ENCODE results near the gene SLC2A13. TPM values are rescaled to one million over a fixed set of nuclear protein-coding genes. Genes with fewer than 3 reads are reported as not detected.

Gene SLC2A13
- total RNA-seq, 2 experiments from 2014 or later: 4.9 to 5.6 TPM

GRCh38 chr12:40117818-40118217 lies 11.9 kb upstream of the SLC2A13 start:
- Mint-ChIP-seq H3K36me3 (no peaks in the 10 kb centered on the region), H3K27ac (no peak overlapping the region), H3K9me3 (no peaks in the 10 kb centered on the region), H3K27me3 (peaks cover 33% of the 10 kb centered on the region), H3K4me3 (no peak overlapping the region), H3K4me1 (peaks cover 6% of the 10 kb centered on the region)
- no peak for DNase-seq

DNA sequence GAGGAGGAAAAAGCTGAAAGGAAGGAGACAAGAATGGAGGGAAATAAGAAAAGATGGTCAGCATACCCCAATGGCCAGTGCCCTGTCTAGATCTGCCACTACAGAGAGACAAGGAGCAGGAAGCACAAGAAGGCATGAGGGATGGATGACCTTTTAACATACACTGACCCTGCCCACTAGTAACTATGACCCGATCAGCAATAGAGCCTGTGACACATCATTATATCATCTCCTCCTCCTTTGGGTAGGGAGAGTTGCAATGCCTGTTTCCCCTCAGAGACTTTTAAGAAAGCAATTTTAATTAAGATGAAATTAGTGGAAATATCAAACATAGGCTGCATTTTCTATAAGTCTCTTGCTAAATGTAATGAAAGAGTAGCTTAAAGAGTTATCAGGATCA lies 4.7 kb upstream of the SLC2A13 start:
- Mint-ChIP-seq H3K27ac (no peak overlapping the region), H3K36me3 (no peaks in the 10 kb centered on the region), H3K9me3 (no peaks in the 10 kb centered on the region), H3K4me1 (peaks cover 19% of the 10 kb centered on the region), H3K4me3 (no peak overlapping the region), H3K27me3 (peaks cover 14% of the 10 kb centered on the region)
- DNase-seq: no peak

- H3K9me3 Mint-ChIP-seq: no peaks in the 10 kb centered on the region
- no peak overlapping the region for H3K27ac Mint-ChIP-seq
- H3K27me3 Mint-ChIP-seq: peaks cover 20% of the 10 kb centered on the region
- H3K4me1 Mint-ChIP-seq: peaks cover 33% of the 10 kb centered on the region
- no peak for DNase-seq
- H3K4me3 Mint-ChIP-seq: no peak overlapping the region
- H3K36me3 Mint-ChIP-seq: no peaks in the 10 kb centered on the region
These were observed 2.1 kb upstream of the SLC2A13 start for GRCh38 chr12:40107803-40108620.

- Mint-ChIP-seq H3K9me3 (no peaks in the 10 kb centered on the region), H3K27me3 (peaks cover 20% of the 10 kb centered on the region), H3K36me3 (no peaks in the 10 kb centered on the region), H3K4me3 (peak overlapping the region; percentile 69), H3K27ac (no peak overlapping the region), H3K4me1 (peaks cover 34% of the 10 kb centered on the region)
- peak; percentile 81 for DNase-seq
These were observed 1.4 kb upstream of the SLC2A13 start for GRCh38 chr12:40107098-40107802.

DNA sequence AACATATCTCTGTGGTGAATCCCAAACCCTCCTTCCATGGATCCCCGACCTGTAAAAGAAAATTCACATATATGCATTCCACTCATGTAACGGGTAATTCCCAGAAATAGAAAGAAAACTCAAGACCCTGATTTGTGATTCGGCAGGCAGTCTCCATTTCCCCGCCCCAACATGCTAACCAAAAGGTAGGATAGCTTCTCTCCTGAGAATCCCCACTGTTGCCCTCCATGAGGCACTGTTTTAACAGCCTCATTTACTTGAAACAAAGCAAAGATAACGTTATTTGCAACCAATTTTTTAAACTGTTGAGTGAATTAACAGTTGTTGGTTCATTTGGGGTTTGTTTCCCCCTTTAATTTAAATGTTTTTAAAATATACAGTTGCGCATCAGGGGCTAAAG lies 774 bp upstream of the SLC2A13 start:
- peaks cover 20% of the 10 kb centered on the region for H3K27me3 Mint-ChIP-seq
- peak overlapping the region; percentile 76 for H3K4me3 Mint-ChIP-seq
- peaks cover under 1% of the 10 kb centered on the region for H3K36me3 Mint-ChIP-seq
- peaks cover 38% of the 10 kb centered on the region for H3K4me1 Mint-ChIP-seq
- no peak overlapping the region for H3K27ac Mint-ChIP-seq
- no peaks in the 10 kb centered on the region for H3K9me3 Mint-ChIP-seq
- no peak for DNase-seq

- peaks cover 2% of the 10 kb centered on the region for H3K36me3 Mint-ChIP-seq
- peak overlapping the region; percentile 76 for H3K4me3 Mint-ChIP-seq
- H3K27ac Mint-ChIP-seq: peak overlapping the region; percentile 57
- H3K27me3 Mint-ChIP-seq: peaks cover 20% of the 10 kb centered on the region
- DNase-seq: no peak
- no peaks in the 10 kb centered on the region for H3K9me3 Mint-ChIP-seq
- H3K4me1 Mint-ChIP-seq: peaks cover 39% of the 10 kb centered on the region
These were observed 287 bp upstream of the SLC2A13 start for GRCh38 chr12:40106202-40106533.

GRCh38 chr12:40105265-40105514 lies 691 bp downstream of the SLC2A13 start:
- peaks cover 20% of the 10 kb centered on the region for H3K27me3 Mint-ChIP-seq
- peaks cover 39% of the 10 kb centered on the region for H3K4me1 Mint-ChIP-seq
- no peak for DNase-seq
- H3K4me3 Mint-ChIP-seq: peak overlapping the region; percentile 84
- H3K27ac Mint-ChIP-seq: no peak overlapping the region
- no peaks in the 10 kb centered on the region for H3K9me3 Mint-ChIP-seq
- H3K36me3 Mint-ChIP-seq: peaks cover 2% of the 10 kb centered on the region

- no peak for DNase-seq
- no peak overlapping the region for H3K27ac Mint-ChIP-seq
These were observed 1.2 kb downstream of the SLC2A13 start for GRCh38 chr12:40104461-40105264.

GRCh38 chr12:40103043-40103442 lies 2.8 kb downstream of the SLC2A13 start:
- H3K27me3 Mint-ChIP-seq: peaks cover 15% of the 10 kb centered on the region
- H3K27ac Mint-ChIP-seq: no peak overlapping the region
- H3K4me3 Mint-ChIP-seq: no peak overlapping the region
- H3K9me3 Mint-ChIP-seq: no peaks in the 10 kb centered on the region
- H3K36me3 Mint-ChIP-seq: peaks cover 8% of the 10 kb centered on the region
- peaks cover 38% of the 10 kb centered on the region for H3K4me1 Mint-ChIP-seq
- DNase-seq: no peak

More at GRCh38 chr12:40104461-40105264, 1.2 kb downstream of the SLC2A13 start:
- peaks cover 20% of the 10 kb centered on the region for H3K27me3 Mint-ChIP-seq
- H3K36me3 Mint-ChIP-seq: peaks cover 5% of the 10 kb centered on the region
- H3K9me3 Mint-ChIP-seq: no peaks in the 10 kb centered on the region
- H3K4me1 Mint-ChIP-seq: peaks cover 39% of the 10 kb centered on the region
- H3K4me3 Mint-ChIP-seq: peak overlapping the region; percentile 84

- DNase-seq: no peak
- H3K36me3 Mint-ChIP-seq: peaks cover 8% of the 10 kb centered on the region
- H3K4me3 Mint-ChIP-seq: no peak overlapping the region
- H3K27me3 Mint-ChIP-seq: peaks cover 11% of the 10 kb centered on the region
- no peaks in the 10 kb centered on the region for H3K9me3 Mint-ChIP-seq
- peaks cover 32% of the 10 kb centered on the region for H3K4me1 Mint-ChIP-seq
- H3K27ac Mint-ChIP-seq: no peak overlapping the region
These were observed 4.1 kb downstream of the SLC2A13 start for GRCh38 chr12:40101747-40102146.

GRCh38 chr12:40099423-40099853 lies 6.4 kb downstream of the SLC2A13 start:
- H3K4me3 Mint-ChIP-seq: no peak overlapping the region

DNA sequence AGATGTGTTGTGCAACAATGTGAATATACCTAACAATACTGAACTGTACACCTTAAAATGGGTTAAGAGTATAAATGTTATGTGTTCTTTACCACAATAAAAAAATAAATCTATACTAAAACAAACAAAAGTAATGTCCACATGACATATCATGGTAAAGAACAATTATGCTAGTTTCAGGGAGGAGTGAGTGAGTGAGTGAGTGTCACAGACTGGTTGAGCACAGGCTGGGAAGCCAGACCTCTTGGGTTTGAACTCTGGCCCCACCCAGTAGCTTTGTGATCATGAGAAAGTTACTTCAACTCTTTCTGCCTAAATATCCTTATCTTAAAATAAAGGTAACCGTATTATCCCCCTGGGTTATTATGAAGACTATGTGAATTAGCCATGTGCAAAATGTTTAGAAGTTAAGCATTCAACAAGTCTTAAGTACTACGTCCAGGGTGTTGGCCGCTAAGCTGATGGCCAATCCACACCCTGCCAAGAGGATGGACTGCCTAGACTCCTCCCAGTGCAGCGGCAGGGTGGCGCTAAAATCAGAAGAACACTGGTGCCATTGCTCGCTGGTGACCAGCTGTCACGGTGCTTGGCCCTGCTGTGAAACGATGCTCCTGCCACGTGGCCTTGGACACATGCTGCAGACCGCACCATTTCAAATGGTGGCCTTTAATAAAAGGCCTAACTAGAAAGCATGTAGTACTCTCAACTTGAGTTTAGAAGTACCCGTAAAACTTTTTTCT lies 7.3 kb downstream of the SLC2A13 start:
- Mint-ChIP-seq H3K9me3 (no peaks in the 10 kb centered on the region), H3K4me1 (peaks cover 16% of the 10 kb centered on the region), H3K27ac (no peak overlapping the region), H3K4me3 (no peak overlapping the region), H3K36me3 (peaks cover 8% of the 10 kb centered on the region), H3K27me3 (no peaks in the 10 kb centered on the region)
- no peak for DNase-seq

More at GRCh38 chr12:40099423-40099853, 6.4 kb downstream of the SLC2A13 start:
- no peak overlapping the region for H3K27ac Mint-ChIP-seq
- H3K27me3 Mint-ChIP-seq: peaks cover 3% of the 10 kb centered on the region
- no peaks in the 10 kb centered on the region for H3K9me3 Mint-ChIP-seq
- peaks cover 24% of the 10 kb centered on the region for H3K4me1 Mint-ChIP-seq
- DNase-seq: no peak
- peaks cover 8% of the 10 kb centered on the region for H3K36me3 Mint-ChIP-seq

DNA sequence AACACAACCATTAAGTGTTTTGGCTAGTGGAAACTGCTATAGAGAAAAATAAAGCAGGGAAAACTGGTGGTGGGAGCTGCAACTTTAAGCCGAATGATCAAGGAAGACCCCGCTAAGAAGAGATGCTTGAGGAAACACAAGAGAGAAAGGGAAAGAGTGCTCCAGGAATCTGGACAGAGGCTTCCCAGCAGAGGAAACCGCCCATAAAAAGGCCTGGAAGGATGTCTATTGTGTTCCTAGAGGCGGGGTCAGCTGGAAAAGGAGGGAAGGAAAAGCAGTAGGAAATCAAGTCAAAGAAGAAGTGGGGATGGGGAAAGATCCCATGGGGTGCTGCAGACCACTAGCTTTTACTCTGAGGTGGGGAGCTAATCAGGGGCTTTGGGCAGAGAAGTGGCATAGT lies 12.4 kb downstream of the SLC2A13 start:
- Mint-ChIP-seq H3K4me3 (no peak overlapping the region), H3K27ac (no peak overlapping the region), H3K4me1 (peaks cover 4% of the 10 kb centered on the region), H3K9me3 (no peaks in the 10 kb centered on the region), H3K36me3 (peaks cover 13% of the 10 kb centered on the region), H3K27me3 (no peaks in the 10 kb centered on the region)
- no peak for DNase-seq

DNA sequence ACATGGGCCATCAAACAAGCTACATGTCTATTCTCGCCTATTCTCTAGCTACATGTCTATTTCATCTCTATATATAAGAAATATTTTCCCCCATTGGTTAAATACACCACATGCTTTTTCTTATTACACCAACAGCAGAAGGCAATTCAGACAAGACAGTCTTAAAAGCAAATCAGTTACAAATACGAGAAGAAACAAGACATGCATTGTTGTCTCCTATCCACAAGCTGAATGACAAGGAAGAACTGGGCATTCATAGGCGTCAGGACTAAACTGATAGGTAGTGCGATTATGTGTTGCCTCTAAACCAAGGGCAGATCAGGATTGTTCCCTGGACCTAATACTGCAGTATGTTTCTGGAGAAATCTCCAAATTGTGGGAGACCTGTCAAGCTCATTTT lies 19.4 kb downstream of the SLC2A13 start:
- no peak overlapping the region for H3K4me3 Mint-ChIP-seq
- peaks cover 23% of the 10 kb centered on the region for H3K36me3 Mint-ChIP-seq
- peaks cover 3% of the 10 kb centered on the region for H3K4me1 Mint-ChIP-seq
- H3K27me3 Mint-ChIP-seq: no peaks in the 10 kb centered on the region
- H3K9me3 Mint-ChIP-seq: no peaks in the 10 kb centered on the region
- DNase-seq: no peak
- H3K27ac Mint-ChIP-seq: no peak overlapping the region

DNA sequence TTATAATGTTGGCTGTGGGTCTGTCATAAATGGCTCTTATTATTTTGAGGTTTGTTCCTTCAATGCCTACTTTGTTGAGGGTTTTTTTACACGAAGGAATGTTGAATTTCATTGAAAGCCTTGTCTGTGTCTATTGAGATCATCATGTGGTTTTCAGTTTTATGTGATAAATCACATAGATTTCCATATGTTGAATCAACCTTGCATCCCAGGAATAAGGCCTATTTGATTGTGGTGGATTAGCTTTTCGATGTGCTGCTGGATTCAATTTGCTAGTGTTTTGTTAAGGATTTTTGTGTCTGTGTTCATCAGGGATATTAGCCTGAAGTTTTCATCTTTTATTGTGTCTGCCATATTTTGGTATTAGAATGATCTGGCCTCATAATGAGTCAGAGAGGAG lies 27.6 kb downstream of the SLC2A13 start:
- Mint-ChIP-seq H3K9me3 (peaks cover 14% of the 10 kb centered on the region), H3K36me3 (peaks cover 3% of the 10 kb centered on the region), H3K4me1 (no peaks in the 10 kb centered on the region), H3K4me3 (no peak overlapping the region), H3K27me3 (peaks cover 3% of the 10 kb centered on the region), H3K27ac (no peak overlapping the region)
- DNase-seq: no peak

All from activated naive CD8-positive, alpha-beta T cell treated with anti-CD3 and anti-CD28 coated beads for 36 hours (primary cell).